ENCODE data around the gene ASPRV1.
"Not testable (repeated sequence)": the region's sequence is repeated elsewhere in the genome, so short reads cannot be mapped to it uniquely, and the experiment has no call there.

The ASPRV1 gene

DNA sequence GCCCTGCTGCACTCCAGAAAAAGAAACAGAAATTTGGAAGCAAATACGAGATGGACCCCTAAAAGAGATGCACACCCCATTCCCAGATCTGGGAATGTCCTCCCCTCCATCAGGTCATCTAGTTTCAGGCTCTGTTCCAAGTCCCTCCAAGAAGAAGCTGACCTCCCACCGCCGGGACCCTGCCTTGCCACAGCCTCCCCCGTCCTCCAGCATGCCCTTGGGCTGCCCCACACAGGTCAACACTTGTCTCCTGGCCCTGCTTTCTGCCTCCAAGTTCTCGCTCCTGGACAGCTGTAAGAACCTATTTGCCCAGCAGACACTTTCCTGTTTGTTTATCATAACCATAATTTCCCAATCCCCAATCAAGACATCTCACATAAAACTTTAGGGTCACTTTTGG is 2.0 kb downstream of the ASPRV1 start:
- no peak for DNase-seq

DNA sequence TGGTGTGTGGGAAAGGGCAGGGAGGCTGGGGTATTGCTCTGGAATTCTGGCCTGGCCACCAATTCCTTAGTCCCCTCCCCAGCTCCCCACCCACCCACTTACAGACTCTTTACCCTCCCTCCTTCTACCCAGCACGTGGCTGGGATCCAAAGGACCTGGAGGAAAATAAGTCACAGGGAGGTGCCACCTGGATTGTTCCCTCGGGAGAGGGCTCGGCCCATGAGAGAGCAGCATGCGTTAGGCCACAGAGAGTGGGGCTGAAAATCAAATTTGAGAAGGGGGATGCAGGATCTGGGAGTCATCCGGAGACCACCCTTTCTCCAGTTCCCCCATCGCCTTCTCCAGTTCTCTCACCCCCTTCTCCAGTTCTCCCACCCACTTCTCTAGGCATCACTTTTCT is 3.0 kb downstream of the ASPRV1 start:
- DNase-seq = no peak

DNA sequence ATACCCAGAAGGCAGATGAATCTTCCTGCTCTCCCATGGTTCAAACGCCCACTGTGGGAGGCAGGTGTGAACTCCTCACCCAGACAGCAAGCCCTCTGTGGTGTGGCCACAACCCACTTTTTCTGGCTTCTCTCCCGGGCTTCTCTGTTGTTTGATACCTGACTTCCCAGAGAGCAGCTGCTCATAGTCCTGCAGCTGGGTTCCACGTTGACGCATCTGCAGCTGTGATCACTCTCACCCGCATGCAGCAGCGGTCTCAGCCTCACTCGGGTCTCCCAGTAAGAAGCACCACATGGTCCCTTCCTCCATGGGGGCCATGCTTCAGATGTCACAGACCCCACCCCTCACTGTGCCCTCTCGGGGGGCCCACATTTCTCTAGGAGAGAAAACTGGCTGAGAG is 3.5 kb downstream of the ASPRV1 start:
- DNase-seq = no peak

DNA sequence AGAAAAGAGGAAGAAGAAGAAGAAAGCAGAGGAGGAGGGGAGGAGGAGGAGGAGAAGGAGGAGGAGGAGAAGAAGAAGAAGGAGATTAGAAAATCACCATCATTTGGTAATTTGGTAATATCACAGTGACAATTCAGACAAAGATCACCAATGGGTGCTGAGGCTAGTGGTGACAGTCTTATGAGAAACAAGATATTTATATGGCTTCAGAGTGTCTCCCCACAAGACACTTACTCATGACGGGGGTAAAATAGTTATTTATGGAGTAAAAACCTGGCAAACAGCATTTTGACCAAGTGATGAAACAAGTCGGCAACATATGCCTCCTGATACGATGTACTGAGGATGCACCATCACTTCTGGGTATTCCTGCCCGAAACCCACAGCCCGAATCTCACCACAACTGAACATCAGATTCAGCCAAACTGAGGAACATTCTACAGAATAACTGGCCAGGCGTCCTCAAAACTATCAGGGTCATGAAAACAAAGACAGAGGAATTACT is 4.9 kb downstream of the ASPRV1 start:
- DNase-seq = no peak

GRCh38 chr2:69955029-69955428 is 6.4 kb downstream of the ASPRV1 start:
- DNase-seq = no peak

DNA sequence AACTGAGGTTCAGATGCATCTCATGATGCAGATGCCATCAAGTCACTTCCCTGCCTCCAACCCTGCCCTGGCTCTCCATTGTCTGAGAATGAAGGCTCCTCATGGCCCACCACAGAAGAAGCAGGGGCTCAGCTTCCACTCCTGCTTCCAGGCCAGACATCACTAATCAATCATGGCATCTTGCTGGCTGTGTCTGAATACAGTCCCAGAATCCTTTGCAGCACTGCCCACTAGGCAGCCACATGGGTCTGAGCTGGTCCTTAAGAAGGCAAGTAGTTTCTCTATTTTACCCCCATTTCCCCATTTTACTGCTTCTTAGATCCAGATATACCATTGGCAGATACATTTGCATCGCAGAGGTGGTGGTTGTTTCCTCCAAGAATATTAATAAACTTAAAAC is 7.3 kb downstream of the ASPRV1 start:
- DNase-seq = no peak

DNA sequence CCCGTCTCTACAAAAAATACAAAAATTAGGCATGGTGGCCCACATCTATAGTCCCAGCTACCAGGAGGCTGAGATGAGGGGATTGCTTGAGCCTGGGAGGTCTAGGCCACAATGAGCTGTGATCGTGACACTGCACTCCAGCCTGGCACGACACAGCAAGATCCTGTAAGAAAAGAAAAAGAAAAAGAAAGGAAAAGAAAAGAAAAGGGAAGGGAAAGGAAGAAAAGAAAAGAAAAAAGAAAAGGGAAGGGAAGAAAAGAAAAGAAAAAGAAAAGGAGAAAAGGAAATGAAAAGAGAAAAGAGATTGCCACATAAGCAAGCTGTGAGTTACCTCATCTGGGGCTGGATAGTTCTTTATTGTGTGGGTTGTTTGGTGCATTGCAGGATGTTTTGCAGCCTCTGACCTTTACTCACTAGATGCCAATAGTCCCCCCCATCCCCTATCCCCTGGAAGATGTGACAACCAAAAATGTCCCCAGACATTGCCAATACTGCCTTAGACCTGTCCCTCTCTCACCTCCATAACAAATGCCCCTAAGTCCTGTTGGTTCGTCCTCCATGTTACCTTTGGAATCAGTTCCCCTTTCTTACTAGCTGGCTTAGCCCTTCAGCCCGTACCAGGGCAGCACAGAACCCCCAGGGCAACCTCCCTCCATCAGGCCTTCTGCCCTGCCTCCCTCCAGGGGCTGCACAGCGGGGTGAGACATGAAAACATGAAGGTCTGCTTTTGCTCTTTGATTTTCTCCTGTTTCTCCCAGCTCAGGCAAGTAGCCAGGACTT is 8.9 kb downstream of the ASPRV1 start:
- no peak for DNase-seq

DNA sequence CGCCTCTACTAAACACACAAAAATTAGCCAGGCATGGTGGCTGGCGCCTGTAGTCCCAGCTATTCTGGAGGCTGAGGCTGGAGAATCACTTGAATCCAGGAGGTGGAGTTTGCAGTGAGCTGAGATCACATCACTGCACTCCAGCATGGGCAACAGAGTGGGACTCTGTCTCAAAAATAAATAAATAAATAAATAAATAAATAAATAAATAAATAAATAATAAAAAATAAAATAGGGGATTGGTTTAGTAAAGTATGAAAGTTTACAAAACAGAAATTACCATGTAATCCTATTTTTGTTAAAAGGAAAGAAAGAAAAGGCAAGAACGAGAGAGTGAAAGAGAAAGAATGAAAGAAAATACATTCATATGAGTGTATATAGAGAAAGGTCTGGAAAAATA is 10.8 kb downstream of the ASPRV1 start:
- DNase-seq = not testable (repeated sequence)

DNA sequence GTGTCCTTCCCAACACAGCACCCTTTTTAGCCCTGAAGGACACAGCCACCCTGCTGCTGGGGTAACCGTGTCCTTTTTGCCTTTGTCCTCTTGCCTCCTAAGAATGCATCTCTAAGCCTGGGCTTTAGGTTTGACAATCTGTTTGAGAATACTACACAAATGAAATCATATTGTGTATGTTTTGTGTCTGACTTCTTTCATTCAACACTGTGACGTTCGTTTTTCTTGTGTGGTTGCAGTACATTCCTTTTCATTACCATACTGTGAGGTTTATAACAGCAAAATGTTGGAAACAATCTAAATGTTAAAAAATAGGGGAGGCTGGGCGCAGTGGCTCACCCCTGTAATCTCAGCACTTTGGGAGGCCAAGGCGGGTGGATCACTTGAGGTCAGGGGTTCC is 11.2 kb downstream of the ASPRV1 start:
- DNase-seq = no peak

DNA sequence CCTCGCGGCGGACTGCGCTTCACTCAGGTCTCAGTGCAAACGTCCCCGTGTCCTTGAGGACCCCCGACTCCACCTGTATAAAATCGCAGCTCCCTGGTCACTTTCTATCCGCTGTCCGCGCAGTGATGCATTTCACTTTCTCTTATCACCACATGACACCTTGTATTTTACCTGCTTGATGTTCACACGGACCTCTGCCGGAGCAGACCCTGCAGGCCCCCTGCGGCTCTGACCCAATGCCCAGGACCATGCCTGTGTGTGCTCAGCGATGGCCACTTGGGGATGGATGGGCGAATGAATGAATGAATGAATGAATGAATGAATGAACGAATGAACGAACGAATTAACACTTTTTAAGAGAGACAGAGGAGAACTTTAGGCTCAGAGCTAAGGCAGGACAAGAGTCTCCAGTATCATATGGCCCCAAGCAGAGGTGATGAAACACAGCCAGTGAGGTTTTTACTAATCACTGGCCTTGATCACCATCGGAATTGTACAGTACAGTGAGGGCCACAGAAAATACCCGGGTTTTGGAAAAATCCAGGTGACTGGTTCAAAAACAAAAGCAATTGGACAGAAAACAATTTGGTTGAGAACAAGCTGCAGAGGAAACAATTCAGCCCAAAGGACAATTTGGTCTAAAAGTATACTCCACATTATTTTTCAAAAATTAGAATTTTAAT is 12.3 kb downstream of the ASPRV1 start:
- no peak for DNase-seq

- DNase-seq = no peak
Measured at GRCh38 chr2:69948032-69948962, 13.1 kb downstream of the ASPRV1 start.

DNA sequence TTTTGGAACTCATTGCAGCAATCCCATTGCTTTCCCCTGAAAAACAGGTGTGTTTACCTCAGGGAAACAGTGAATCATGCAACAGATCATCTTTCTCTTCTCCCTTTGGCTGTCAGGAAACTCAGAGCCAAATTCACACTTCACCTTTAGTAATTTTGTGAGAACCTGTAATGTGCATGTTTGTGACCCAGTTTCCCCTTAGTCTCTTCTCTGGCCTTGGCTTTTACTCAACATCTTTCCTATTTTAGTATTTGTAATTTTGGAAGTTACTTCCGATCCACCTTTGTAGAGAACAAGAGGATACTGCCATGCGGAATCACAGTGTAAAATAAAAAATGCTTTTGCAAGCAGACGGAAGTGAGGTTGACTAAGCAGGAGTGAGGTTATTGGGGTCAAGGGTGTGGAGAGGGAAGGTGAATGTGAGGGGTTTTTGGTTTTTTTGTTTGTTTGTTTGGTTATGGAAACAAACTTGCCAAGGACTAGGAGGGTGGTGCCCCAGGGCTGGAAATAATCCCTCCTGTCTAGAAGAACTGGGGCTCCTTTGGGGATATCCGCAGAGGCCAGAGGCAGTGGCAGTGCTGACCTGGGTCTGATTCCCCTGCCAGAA is 14.0 kb downstream of the ASPRV1 start:
- DNase-seq = no peak

GRCh38 chr2:69946351-69947324 is 14.8 kb downstream of the ASPRV1 start:
- no peak for DNase-seq

- no peak for DNase-seq
Measured at GRCh38 chr2:69945941-69946340, 15.5 kb downstream of the ASPRV1 start.

GRCh38 chr2:69945441-69945840 is 16.0 kb downstream of the ASPRV1 start:
- no peak for DNase-seq

DNA sequence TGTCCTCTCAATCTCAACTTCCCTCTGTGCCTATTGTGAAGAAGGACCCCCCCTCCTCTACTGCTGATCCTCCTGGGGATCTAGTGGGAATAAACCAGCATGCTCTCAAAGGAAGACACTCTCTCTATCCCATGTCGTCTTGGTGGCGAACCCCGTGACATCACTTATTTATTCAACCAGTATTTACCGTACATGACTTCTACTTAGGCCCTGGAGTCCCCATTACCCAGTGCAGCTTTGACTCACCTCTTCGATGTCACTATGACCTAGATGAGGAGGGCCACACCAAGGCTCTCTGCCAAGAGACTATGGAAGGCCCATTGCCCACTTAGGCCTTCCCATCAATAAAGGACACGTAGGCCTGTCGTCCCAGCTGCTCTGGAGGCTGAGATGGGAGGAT is 16.7 kb downstream of the ASPRV1 start:
- no peak for DNase-seq

GRCh38 chr2:69943843-69944525 is 17.4 kb downstream of the ASPRV1 start:
- no peak for DNase-seq

DNA sequence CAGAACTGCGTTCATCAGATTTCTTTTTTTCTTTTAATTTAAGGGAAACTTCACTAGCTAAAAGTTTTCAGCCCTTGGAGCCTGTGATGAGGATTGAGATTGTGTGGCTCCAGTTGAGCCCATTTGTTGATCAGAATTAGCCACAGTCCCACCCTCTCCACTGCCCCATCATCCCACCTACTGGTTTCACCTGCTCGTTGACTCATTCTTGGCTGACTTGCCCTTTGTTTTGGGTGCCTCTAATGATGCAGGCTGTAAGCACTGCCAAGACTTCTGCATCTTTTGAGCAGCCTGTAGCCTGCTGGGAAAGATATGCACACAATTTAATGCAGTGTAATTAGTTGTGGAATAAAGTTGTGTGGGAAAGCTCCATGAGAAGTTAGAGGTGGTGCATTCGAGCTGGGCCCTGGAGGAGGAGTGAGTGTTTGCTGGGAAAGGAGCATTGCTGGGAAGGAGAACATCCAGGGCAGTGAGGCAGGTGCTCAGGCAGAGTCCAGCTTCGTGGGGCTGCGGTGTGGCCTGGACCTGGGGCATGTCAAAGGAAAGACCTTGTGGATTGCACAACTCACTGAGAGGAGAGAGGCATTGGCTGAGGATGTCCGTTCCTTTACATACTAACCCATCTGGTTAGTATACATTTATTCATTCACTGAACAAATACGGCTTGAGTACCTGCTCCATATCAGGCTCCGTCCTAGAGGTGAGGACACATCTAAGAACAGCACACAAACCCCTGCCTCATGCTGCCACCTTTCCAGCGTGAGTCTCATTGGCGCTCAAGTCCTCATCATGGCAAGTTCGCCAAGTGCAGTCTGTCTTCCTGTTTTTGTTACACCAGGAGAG is 18.2 kb downstream of the ASPRV1 start:
- DNase-seq = no peak

DNA sequence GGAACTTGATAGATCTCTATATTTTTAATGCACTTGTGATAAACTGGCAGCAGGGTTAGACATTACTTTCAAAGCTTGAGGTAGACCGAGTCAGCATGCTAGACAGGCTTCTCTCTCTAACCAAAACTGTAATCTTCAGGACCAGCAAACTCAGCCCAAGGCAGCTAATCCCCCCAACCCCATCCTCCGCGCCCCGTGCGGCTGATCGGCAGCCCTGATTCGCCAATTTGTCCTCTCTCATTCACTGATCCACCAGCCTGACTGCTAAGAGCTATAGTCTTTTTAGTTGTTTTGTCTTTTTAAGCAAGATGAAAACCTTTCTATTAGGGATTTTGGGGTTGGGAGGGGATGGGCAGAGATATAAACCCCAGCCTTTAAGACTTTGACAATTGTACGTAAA is 20.7 kb downstream of the ASPRV1 start:
- no peak for DNase-seq

DNA sequence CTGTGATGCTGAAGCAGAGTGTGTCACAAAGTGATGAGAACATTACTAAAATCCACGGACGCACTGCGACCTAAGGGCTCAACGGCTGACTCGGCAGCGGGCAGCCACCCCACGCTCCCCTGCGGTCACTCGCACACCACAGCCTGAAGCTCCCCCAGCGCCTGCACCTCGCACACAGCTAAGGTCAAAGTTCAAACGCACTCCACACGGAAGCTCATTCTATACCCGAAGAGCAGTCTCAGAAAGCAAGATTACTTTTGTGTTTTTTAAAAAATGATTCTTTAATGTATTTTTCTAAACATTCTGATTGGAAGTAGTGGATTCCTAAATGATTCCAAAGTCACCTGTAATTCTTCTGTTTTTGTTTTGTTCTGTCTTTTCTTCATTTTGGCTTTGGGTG is 21.7 kb downstream of the ASPRV1 start:
- DNase-seq = no peak

Measured in NCI-H510A treated with DMSO at 0.1 percent for 48 hours (cell line).